GM12878 (cell line): ENCODE data around the gene RAB44. TPM values are rescaled to one million over a fixed set of nuclear protein-coding genes. Genes with fewer than 3 reads are reported as not detected.

ENCODE experiments used
- ATAC-seq: fragments of 200-7000 bp; cut with Tn5 transposase; 3 replicates; pipeline ENCODE4 v1.9.1; 2020; ENCODE audit warnings: mild to moderate bottlenecking, moderate library complexity
- BruUV-seq: library from RNA; stranded (reverse); fragments of 400-500 nt; replicated peaks from 2 replicates; lab custom pipeline; 2021; lab: Mats Ljungman, UMichigan
- CTCF ChIA-PET: fragments of 300-600 bp; sonication (Branson Sonifier 250); formaldehyde crosslinking; extraction: SDS; loops from one replicate; lab custom pipeline; 2021; ENCODE audit warnings: inconsistent platforms; lab: Yijun Ruan, JAX
- POLR2A ChIA-PET: fragments of 350-600 bp; formaldehyde crosslinking; extraction: SDS; loops from one replicate; lab custom pipeline; 2021; ENCODE audit warnings: inconsistent platforms; lab: Charles Lee
- RAD21 ChIA-PET: fragments of 300-600 bp; sonication (Branson Sonifier 250); formaldehyde crosslinking; loops from one replicate; lab custom pipeline; 2023; ENCODE audit warnings: antibody characterized with exemption; ENCODE audit not compliant: unreplicated experiment; lab: Charles Lee
- SMC1A ChIA-PET: fragments of 300-600 bp; sonication (Branson Sonifier 250); formaldehyde crosslinking; loops from one replicate; lab custom pipeline; 2023; ENCODE audit not compliant: unreplicated experiment, uncharacterized antibody; lab: Charles Lee
- DNase-seq: peaks from one replicate; pipeline ENCODE4 v3.0.0-alpha.2; 2011; ENCODE audit warnings: low read depth, low spot score
- FAIRE-seq: peaks from 3 replicates; lab custom pipeline; 2011; peaks lifted over from hg19 to GRCh38; lab: Jason Lieb, UNC
- H2AFZ ChIP-seq: 2 replicates; pipeline ENCODE4 v1.6.0; 2011; ENCODE audit warnings: low read depth, low read length, control low read depth; ENCODE audit not compliant: control insufficient read depth
- H3K27ac ChIP-seq: 2 replicates; pipeline ENCODE4 v1.5.1; 2011; ENCODE audit warnings: control low read depth; ENCODE audit not compliant: control insufficient read depth, insufficient read depth
- H3K27me3 ChIP-seq, 2 experiments: replicated peaks in 1 of 2; 2 replicates each; pipeline versions ENCODE4 v1.6.0 to v1.6.1; 2011; ENCODE audit warnings: low read length in 1 of 2; ENCODE audit not compliant: control insufficient read depth in 2 of 2, insufficient read depth in 2 of 2
- H3K36me3 ChIP-seq, 2 experiments: 2 replicates each; pipeline ENCODE4 v1.5.1; 2011; ENCODE audit warnings: low read length in 1 of 2; ENCODE audit not compliant: control insufficient read depth in 2 of 2, insufficient read depth in 2 of 2
- H3K4me1 ChIP-seq: 2 replicates; pipeline ENCODE4 v1.6.1; 2011; ENCODE audit warnings: mild to moderate bottlenecking, low read length, moderate library complexity, mixed read lengths; ENCODE audit not compliant: control insufficient read depth, insufficient read depth
- H3K4me2 ChIP-seq: 2 replicates; pipeline ENCODE4 v1.6.0; 2011; ENCODE audit warnings: control low read depth; ENCODE audit not compliant: control insufficient read depth, insufficient read depth
- H3K4me3 ChIP-seq: fragments of 200-600 bp; sonication (generic); 2 replicates; pipeline ENCODE4 v1.5.1; 2016
- H3K79me2 ChIP-seq: 2 replicates; pipeline ENCODE4 v1.6.0; 2011; ENCODE audit warnings: low read length; ENCODE audit not compliant: control insufficient read depth, insufficient read depth
- H3K9ac ChIP-seq: 2 replicates; pipeline ENCODE4 v1.8.0; 2011; ENCODE audit warnings: low read length, control low read depth, mixed read lengths; ENCODE audit not compliant: control insufficient read depth, insufficient read depth
- H3K9me3 ChIP-seq: replicated peaks from 3 replicates; pipeline ENCODE4 v1.5.1; 2011; ENCODE audit warnings: mild to moderate bottlenecking, low read length; ENCODE audit not compliant: control insufficient read depth, insufficient read depth
- H4K20me1 ChIP-seq: 2 replicates; pipeline ENCODE4 v1.6.0; 2011; ENCODE audit not compliant: control insufficient read depth, insufficient read depth
- CEBPZ ChIP-seq: fragments of 150-350 bp; IDR thresholded peaks from 2 replicates; pipeline ENCODE4 v1.6.1; 2016; ENCODE audit warnings: low read depth, low read length
- CHD4 ChIP-seq: fragments of 200-600 bp; sonication (generic); IDR thresholded peaks from 2 replicates; pipeline ENCODE4 v1.6.1; 2016; ENCODE audit warnings: mild to moderate bottlenecking
- IKZF2 ChIP-seq, 2 experiments: fragments of 450-650 bp; IDR thresholded peaks; 2 replicates each; pipeline ENCODE4 v1.6.1; 2017; ENCODE audit warnings: mild to moderate bottlenecking in 2 of 2, moderate library complexity in 2 of 2
- KLF5 ChIP-seq: fragments of 450-650 bp; IDR thresholded peaks from 2 replicates; pipeline ENCODE4 v1.6.1; 2014; ENCODE audit warnings: mild to moderate bottlenecking; ENCODE audit not compliant: partially characterized antibody
- RAD21 ChIP-seq: IDR thresholded peaks from 2 replicates; pipeline ENCODE4 v1.6.1; 2011; ENCODE audit warnings: mild to moderate bottlenecking, low read depth, low read length, moderate library complexity; ENCODE audit not compliant: insufficient read depth
- REST ChIP-seq: IDR thresholded peaks from 2 replicates; pipeline ENCODE4 v1.6.1; 2012; ENCODE audit warnings: mild to moderate bottlenecking, low read depth, low read length
- RUNX3 ChIP-seq: IDR thresholded peaks from 2 replicates; pipeline ENCODE4 v1.6.1; 2012; ENCODE audit warnings: low read length, inconsistent platforms
- SPI1 ChIP-seq: IDR thresholded peaks from 2 replicates; pipeline ENCODE4 v1.6.1; 2011; ENCODE audit warnings: low read depth, mild to moderate bottlenecking, low read length, moderate library complexity, borderline replicate concordance; ENCODE audit not compliant: insufficient read depth
- TCF3 ChIP-seq: IDR thresholded peaks from 2 replicates; pipeline ENCODE4 v1.6.1; 2012; ENCODE audit warnings: low read depth, mild to moderate bottlenecking, low read length, borderline replicate concordance; ENCODE audit not compliant: insufficient read depth
- ZZZ3 ChIP-seq: IDR thresholded peaks from 2 replicates; pipeline ENCODE4 v1.6.1; 2011; ENCODE audit warnings: low read depth; ENCODE audit not compliant: control insufficient read depth, insufficient read length
- WGBS: methylation state at CpG from one replicate; pipeline ENCODE4 v1.1.6; 2016; ENCODE audit warnings: low lambda C conversion rate; ENCODE audit not compliant: insufficient replicate concordance, insufficient coverage; ENCODE audit errors: missing lambda C conversion rate; 5-methylcytosine and 5-hydroxymethylcytosine counted together
- in situ Hi-C: fragments of 300-500 bp; cut with MboI; formaldehyde crosslinking; loops from 9 replicates; pipeline ENCODE4 v1.14.3; 2018; ENCODE audit warnings: mixed read lengths
- intact Hi-C: fragments of 100-400 bp; cut with micrococcal nuclease; formaldehyde crosslinking; loops from one replicate; pipeline ENCODE4 v1.14.2; 2022; ENCODE audit not compliant: unreplicated experiment
- polyA plus RNA-seq, 11 experiments: library from polyadenylated mRNA; depleted of rRNA in 4 of 11; unstranded in 6 of 11; stranded (reverse) in 5 of 11; fragments of >200 nt; fragmentation: Nextera tagmentation in 4 of 11; fragmentation: Illumina TruSeq in 1 of 11; extraction: Ambion mirVana in 4 of 11; extraction: Trizol in 1 of 11; gene quantifications; 1 replicate in 1 of 11; 2 replicates in 10 of 11; pipeline versions ENCODE4 v1.2.1 to v1.2.3, GENCODE V29; 2011 to 2016; ENCODE audit warnings: inconsistent platforms in 2 of 11, missing spikeins in 2 of 11, low read depth in 1 of 11
- total RNA-seq, 4 experiments: library from RNA; depleted of rRNA in 3 of 4; stranded (reverse); fragments of >200 nt in 3 of 4; fragmentation: Illumina TruSeq in 1 of 4; extraction: Trizol in 1 of 4; gene quantifications; 2 replicates each; pipeline versions ENCODE4 v1.2.1 to v1.2.3, GENCODE V29; 2013 to 2021

The RAB44 gene
- total and polyA plus RNA-seq, 10 of the 15 experiments (the other 5 are each of a cell fraction or from before 2014, with no cell fraction given), result 0.01 to 0.08 (median 0.05) TPM; not detected in 2

- ChIA-PET CTCF (interaction anchor here (1.0 to 1.3 kb wide), 3 partner anchors 65 to 89 kb away, joined by 3 read pairs; no protein-coding TSS in a partner anchor), RAD21 (no interaction called here), SMC1A (interaction anchor here (0.7 to 1.3 kb wide), 3 partner anchors 12 to 59 kb away, joined by 3 read pairs; no protein-coding TSS in a partner anchor), POLR2A (no interaction called here)
- Histone ChIP-seq H4K20me1 (no peaks in the 10 kb centered on the region), H3K4me2 (no peak overlapping the region), H3K9me3 (no peaks in the 10 kb centered on the region), H3K27ac (no peak overlapping the region), H3K4me3 (no peak overlapping the region), H3K9ac (no peak overlapping the region), H3K27me3 (no peaks in the 10 kb centered on the region), H3K4me1 (peaks cover 16% of the 10 kb centered on the region), H2AFZ (no peak overlapping the region), H3K36me3 (no peaks in the 10 kb centered on the region), H3K79me2 (no peaks in the 10 kb centered on the region)
- intact Hi-C loops, result no loop called here
- DNase-seq (no peak), ATAC-seq (no peak), FAIRE-seq (no peak)
- TF ChIP-seq RUNX3 (peak; percentile 17; the same call in 1 of the 2 replicates), CEBPZ (no peak)
- in situ Hi-C loops, result no loop called here
- 61% methylated on average over 2 of the region's 2 CpGs for WGBS
- BruUV-seq, result no TSS peak
Observed at GRCh38 chr6:36695414-36695813, 2.2 kb upstream of the RAB44 start.

GRCh38 chr6:36698196-36698595, 570 bp downstream of the RAB44 start:
- 70% methylated on average over 6 of the region's 6 CpGs for WGBS
- Histone ChIP-seq H4K20me1 (no peaks in the 10 kb centered on the region), H3K36me3 (no peaks in the 10 kb centered on the region), H3K4me3 (no peak overlapping the region), H3K27ac (no peak overlapping the region), H3K4me1 (peaks cover 4% of the 10 kb centered on the region), H3K4me2 (no peak overlapping the region), H3K79me2 (no peaks in the 10 kb centered on the region), H3K9me3 (no peaks in the 10 kb centered on the region), H3K27me3 (no peaks in the 10 kb centered on the region), H2AFZ (no peak overlapping the region), H3K9ac (no peak overlapping the region)
- no TSS peak for BruUV-seq
- ChIA-PET SMC1A (interaction anchor here (1.1 kb wide), 1 partner anchor 22 kb away, joined by 3 read pairs; no protein-coding TSS in a partner anchor), RAD21 (no interaction called here), CTCF (interaction anchor here (1.9 kb wide), 1 partner anchor 11 kb away, joined by 7 read pairs; no protein-coding TSS in a partner anchor), POLR2A (interaction anchor here (1.5 kb wide), 1 partner anchor 26 kb away, joined by 3 read pairs; no protein-coding TSS in a partner anchor)
- FAIRE-seq (no peak), DNase-seq (no peak), ATAC-seq (no peak)
- intact Hi-C loops, result no loop called here
- in situ Hi-C loops, result no loop called here
- TF ChIP-seq TCF3 (no peak), IKZF2 (IDR thresholded peaks at IDR 0.05) (no peak), ZZZ3 (no peak), CHD4 (no peak), RAD21 (no peak), SPI1 (no peak), KLF5 (no peak), REST (no peak)
